HepG2 (cell line): ENCODE data around the gene NNMT. TPM values are rescaled to one million over a fixed set of nuclear protein-coding genes. Genes with fewer than 3 reads are reported as not detected.

Source experiments
- ATAC-seq: fragments of 200-7000 bp; cut with Tn5 transposase; 3 replicates; pipeline ENCODE4 v1.9.1; 2020; ENCODE audit warnings: mild to moderate bottlenecking, moderate library complexity
- BruUV-seq: library from RNA; stranded (reverse); fragments of 400-500 nt; replicated peaks from 2 replicates; lab custom pipeline; 2021; lab: Mats Ljungman, UMichigan
- CTCF ChIA-PET: fragments of 300-600 bp; formaldehyde crosslinking; extraction: SDS; loops from one replicate; lab custom pipeline; 2021; ENCODE audit warnings: low total read pairs, inconsistent platforms, low intra/inter-chr PET ratio; lab: Yijun Ruan, JAX
- POLR2A ChIA-PET: fragments of 350-600 bp; sonication (Branson Sonifier 250); formaldehyde crosslinking; loops from one replicate; lab custom pipeline; 2020; ENCODE audit warnings: antibody characterized with exemption, inconsistent platforms; lab: Yijun Ruan, JAX
- DNase-seq: peaks from one replicate; pipeline ENCODE4 v3.0.0-alpha.2; 2015; ENCODE audit warnings: low spot score
- FAIRE-seq: peaks from 3 replicates; lab custom pipeline; 2011; peaks lifted over from hg19 to GRCh38; lab: Jason Lieb, UNC
- H2AFZ ChIP-seq: one replicate; pipeline ENCODE4 v1.6.1; 2011; ENCODE audit warnings: low read length, inconsistent platforms
- H3K27ac ChIP-seq: fragments of 300-600 bp; 3 replicates; pipeline ENCODE4 v1.8.0; 2011; ENCODE audit warnings: mixed run types, mild to moderate bottlenecking, mixed read lengths, low read length, inconsistent platforms; ENCODE audit not compliant: insufficient read depth; ENCODE audit errors: extremely low read length
- H3K27me3 ChIP-seq, 2 experiments: fragments of 200-600 bp in 1 of 2; 2 replicates in 1 of 2; 3 replicates in 1 of 2; pipeline versions ENCODE4 v1.6.0 to v1.8.0; 2011; ENCODE audit warnings: low read length in 2 of 2, mild to moderate bottlenecking in 2 of 2, moderate library complexity in 2 of 2, inconsistent platforms in 1 of 2; ENCODE audit not compliant: insufficient read depth in 2 of 2, control insufficient read depth in 1 of 2
- H3K36me3 ChIP-seq, 2 experiments: fragments of 200-600 bp in 1 of 2; replicated peaks in 1 of 2; 2 replicates in 1 of 2; 3 replicates in 1 of 2; pipeline versions ENCODE4 v1.5.1 to v1.8.0; 2011; ENCODE audit warnings: low read length in 2 of 2, inconsistent platforms in 1 of 2; ENCODE audit not compliant: insufficient read depth in 2 of 2, control insufficient read depth in 1 of 2
- H3K4me1 ChIP-seq: 2 replicates; pipeline ENCODE4 v1.5.1; 2012; ENCODE audit warnings: low read length, inconsistent platforms; ENCODE audit not compliant: insufficient read depth
- H3K4me2 ChIP-seq: 2 replicates; pipeline ENCODE4 v1.6.0; 2011; ENCODE audit warnings: low read depth, low read length, inconsistent platforms
- H3K4me3 ChIP-seq, 3 experiments: fragments of 200-600 bp in 1 of 3; sonication (generic), shearing (Covaris generic) in 1 of 3; replicated peaks in 1 of 3; 2 replicates each; pipeline ENCODE4 v1.5.1; 2011 to 2016; ENCODE audit warnings: low read length in 3 of 3, inconsistent platforms in 2 of 3, low read depth in 2 of 3, mild to moderate bottlenecking in 2 of 3, control low read depth in 1 of 3, mixed read lengths in 1 of 3; ENCODE audit not compliant: insufficient read depth in 1 of 3
- H3K79me2 ChIP-seq: one replicate; pipeline ENCODE4 v1.6.1; 2011; ENCODE audit warnings: low read length, inconsistent platforms; ENCODE audit not compliant: insufficient read depth
- H3K9ac ChIP-seq: 2 replicates; pipeline ENCODE4 v1.6.0; 2011; ENCODE audit warnings: mild to moderate bottlenecking, low read depth, low read length, inconsistent platforms; ENCODE audit not compliant: insufficient read depth
- H3K9me3 ChIP-seq: 2 replicates; pipeline ENCODE4 v1.5.1; 2012; ENCODE audit warnings: mild to moderate bottlenecking, low read length
- H4K20me1 ChIP-seq: 2 replicates; pipeline ENCODE4 v1.6.0; 2011; ENCODE audit warnings: inconsistent platforms, mild to moderate bottlenecking, low read length, moderate library complexity; ENCODE audit not compliant: insufficient read depth
- PHB2 ChIP-seq: fragments of 450-650 bp; IDR thresholded peaks from 2 replicates; pipeline ENCODE4 v1.6.1; 2018; ENCODE audit not compliant: partially characterized antibody
- REXO4 ChIP-seq: sonication (generic); formaldehyde crosslinking; IDR thresholded peaks from 2 replicates; pipeline ENCODE4 v1.8.0; 2022; ENCODE audit warnings: missing genetic modification reagents, mild to moderate bottlenecking, borderline replicate concordance
- ZFP41 ChIP-seq: sonication (generic); formaldehyde crosslinking; IDR thresholded peaks from 2 replicates; pipeline ENCODE4 v1.4.0; 2020; ENCODE audit warnings: mild to moderate bottlenecking, missing genetic modification reagents, borderline replicate concordance
- ZFP90 ChIP-seq: sonication (generic); formaldehyde crosslinking; IDR thresholded peaks from 2 replicates; pipeline ENCODE4 v1.8.0; 2022; ENCODE audit warnings: missing genetic modification reagents, mild to moderate bottlenecking, inconsistent platforms, borderline replicate concordance
- ZNF747 ChIP-seq: sonication (generic); formaldehyde crosslinking; IDR thresholded peaks from 2 replicates; pipeline ENCODE4 v1.8.1; 2023; ENCODE audit warnings: missing genetic modification reagents, mild to moderate bottlenecking, borderline replicate concordance
- ZNF891 ChIP-seq: sonication (generic); formaldehyde crosslinking; IDR thresholded peaks from 2 replicates; pipeline ENCODE4 v1.5.0; 2020; ENCODE audit warnings: mild to moderate bottlenecking, missing genetic modification reagents
- WGBS: methylation state at CpG from one replicate; pipeline ENCODE4 v1.1.6; 2017; ENCODE audit warnings: low lambda C conversion rate; 5-methylcytosine and 5-hydroxymethylcytosine counted together
- in situ Hi-C: cut with HindIII; loops from 2 replicates; pipeline ENCODE4 v1.10.0; 2017; ENCODE audit warnings: low pct_unique_long_range_greater_than_20kb; ENCODE audit not compliant: extremely low pct_ligation_motif_present
- intact Hi-C: fragments of 100-400 bp; cut with micrococcal nuclease; formaldehyde crosslinking; loops from one replicate; pipeline ENCODE4 v1.10.0; 2022; ENCODE audit not compliant: unreplicated experiment
- polyA plus RNA-seq, 8 experiments: library from polyadenylated mRNA; depleted of rRNA in 3 of 8; stranded (reverse) in 7 of 8; unstranded in 1 of 8; fragments of >200 nt; fragmentation: Illumina TruSeq in 4 of 8; extraction: Trizol in 4 of 8; gene quantifications; 2 replicates each; pipeline versions ENCODE4 v1.2.1 to v1.2.3, GENCODE V29; 2011 to 2016; ENCODE audit warnings: low read depth in 4 of 8, missing spikeins in 1 of 8, mixed read lengths in 1 of 8; ENCODE audit not compliant: insufficient read depth in 1 of 8
- total RNA-seq, 5 experiments: library from RNA; depleted of rRNA; stranded (reverse); fragments of >200 nt; fragmentation: Illumina TruSeq; extraction: Trizol; gene quantifications; 2 replicates each; pipeline ENCODE4 v1.2.3, GENCODE V29; 2016; ENCODE audit warnings: low read depth in 1 of 5
- TF ChIP-seq, protein P1 (sequence below): fragments of 450-650 bp; IDR thresholded peaks from 2 replicates; pipeline ENCODE4 v1.6.1; 2016
- TF ChIP-seq, protein P2 (sequence below): IDR thresholded peaks from 2 replicates; pipeline ENCODE4 v1.6.1; 2018; ENCODE audit warnings: missing genetic modification reagents, mild to moderate bottlenecking, missing compliant biosample characterization

Gene NNMT
- total and polyA plus RNA-seq, 2 of the 13 experiments (the other 11 are each of a cell fraction or from before 2014, with no cell fraction given), result 0.13 TPM; not detected in 1

DNA sequence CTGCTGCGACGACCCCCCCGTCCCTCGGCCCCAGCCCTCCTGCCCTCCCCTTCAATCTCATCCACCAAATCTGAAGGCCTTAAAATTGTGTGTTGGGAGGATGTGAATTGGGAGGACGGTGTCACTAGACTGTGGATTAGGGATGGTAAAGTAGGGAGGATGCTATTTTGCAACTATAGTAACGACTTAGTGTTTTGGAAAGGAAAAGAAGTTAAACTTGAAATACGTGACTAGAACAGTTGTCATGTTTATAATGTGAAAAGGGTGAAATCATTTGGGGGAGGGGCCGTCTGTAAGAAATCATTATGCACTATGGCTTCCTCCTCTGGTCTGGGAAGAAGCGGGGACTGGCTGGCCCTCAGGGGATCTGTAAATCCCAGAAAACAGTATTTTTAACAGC is 43.4 kb upstream of the NNMT start (continued):
- TF ChIP-seq, protein P1, sequence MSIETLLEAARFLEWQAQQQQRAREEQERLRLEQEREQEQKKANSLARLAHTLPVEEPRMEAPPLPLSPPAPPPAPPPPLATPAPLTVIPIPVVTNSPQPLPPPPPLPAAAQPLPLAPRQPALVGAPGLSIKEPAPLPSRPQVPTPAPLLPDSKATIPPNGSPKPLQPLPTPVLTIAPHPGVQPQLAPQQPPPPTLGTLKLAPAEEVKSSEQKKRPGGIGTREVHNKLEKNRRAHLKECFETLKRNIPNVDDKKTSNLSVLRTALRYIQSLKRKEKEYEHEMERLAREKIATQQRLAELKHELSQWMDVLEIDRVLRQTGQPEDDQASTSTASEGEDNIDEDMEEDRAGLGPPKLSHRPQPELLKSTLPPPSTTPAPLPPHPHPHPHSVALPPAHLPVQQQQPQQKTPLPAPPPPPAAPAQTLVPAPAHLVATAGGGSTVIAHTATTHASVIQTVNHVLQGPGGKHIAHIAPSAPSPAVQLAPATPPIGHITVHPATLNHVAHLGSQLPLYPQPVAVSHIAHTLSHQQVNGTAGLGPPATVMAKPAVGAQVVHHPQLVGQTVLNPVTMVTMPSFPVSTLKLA, result no peak

DNA sequence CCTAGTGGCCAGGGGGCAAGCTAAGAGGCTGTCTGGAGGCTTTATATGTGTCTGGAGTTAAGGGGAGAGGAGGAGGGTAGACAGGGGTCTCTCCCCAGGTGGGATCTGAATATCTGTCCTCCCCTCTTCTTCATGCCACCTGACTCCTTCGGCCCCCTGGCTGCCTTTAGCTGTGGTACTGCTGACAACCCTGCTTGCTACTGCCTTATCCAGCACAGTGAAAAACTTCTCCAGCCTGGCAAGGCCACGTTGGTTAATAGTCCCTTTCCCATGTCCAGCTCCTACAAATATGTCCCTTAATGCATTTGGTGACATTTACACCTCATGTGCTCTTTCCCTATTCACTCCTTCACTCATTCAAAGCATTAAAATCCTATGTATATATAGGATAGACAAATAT is 42.4 kb upstream of the NNMT start:
- no TSS peak for BruUV-seq
- ATAC-seq, result no peak
- H3K27me3 ChIP-seq, result peaks cover 0 to 18% of the 10 kb centered on the region in 2 experiments; a peak in 2 of 5 replicates
- H3K36me3 ChIP-seq, result no peaks in the 10 kb centered on the region
- H3K79me2 ChIP-seq, result no peaks in the 10 kb centered on the region
- intact Hi-C loops (loop anchor here (1.0 kb wide), 1 partner anchor 265 kb away; no protein-coding TSS in a partner anchor), in situ Hi-C loops (loop anchor here (25.0 kb wide), 1 partner anchor 441 kb away; no protein-coding TSS in a partner anchor)
- CTCF ChIA-PET, result no interaction called here
- 0% methylated on average over 2 of the region's 2 CpGs for WGBS
- H3K4me2 ChIP-seq, result no peak overlapping the region
- H3K4me1 ChIP-seq, result peaks cover 16% of the 10 kb centered on the region
- H4K20me1 ChIP-seq, result no peaks in the 10 kb centered on the region
- H3K27ac ChIP-seq, result no peak overlapping the region
- no peaks in the 10 kb centered on the region for H3K9me3 ChIP-seq
- H3K9ac ChIP-seq, result no peak overlapping the region
- no peak overlapping the region for H3K4me3 ChIP-seq
- no peak for TF ChIP-seq ZFP41 (CRISPR knock-in tag)
- no peak for TF ChIP-seq ZNF891 (CRISPR knock-in tag)
- TF ChIP-seq ZFP90 (CRISPR knock-in tag), result no peak
- TF ChIP-seq, protein P2, sequence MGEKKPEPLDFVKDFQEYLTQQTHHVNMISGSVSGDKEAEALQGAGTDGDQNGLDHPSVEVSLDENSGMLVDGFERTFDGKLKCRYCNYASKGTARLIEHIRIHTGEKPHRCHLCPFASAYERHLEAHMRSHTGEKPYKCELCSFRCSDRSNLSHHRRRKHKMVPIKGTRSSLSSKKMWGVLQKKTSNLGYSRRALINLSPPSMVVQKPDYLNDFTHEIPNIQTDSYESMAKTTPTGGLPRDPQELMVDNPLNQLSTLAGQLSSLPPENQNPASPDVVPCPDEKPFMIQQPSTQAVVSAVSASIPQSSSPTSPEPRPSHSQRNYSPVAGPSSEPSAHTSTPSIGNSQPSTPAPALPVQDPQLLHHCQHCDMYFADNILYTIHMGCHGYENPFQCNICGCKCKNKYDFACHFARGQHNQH (CRISPR knock-in tag), result no peak
- no peak for TF ChIP-seq REXO4 (CRISPR knock-in tag)
- no peak for TF ChIP-seq ZNF747 (CRISPR knock-in tag)
- TF ChIP-seq PHB2, result no peak
- TF ChIP-seq, all 625 proteins: peak for 0
- POLR2A ChIA-PET, result no interaction called here
- DNase-seq (no peak), FAIRE-seq (no peak)
- H2AFZ ChIP-seq, result no peak overlapping the region
